IMR-90 (cell line): ENCODE results near the gene OAF.

ENCODE experiments used
- CEBPB ChIP-seq: IDR thresholded peaks from 2 replicates; pipeline ENCODE4 v1.6.1; 2012; ENCODE audit warnings: low read depth, low read length, improper control_type of control experiment
- CHD1 ChIP-seq: IDR thresholded peaks from 2 replicates; pipeline ENCODE4 v1.6.1; 2012; ENCODE audit warnings: low read depth, low read length, improper control_type of control experiment
- MAFK ChIP-seq: IDR thresholded peaks from 2 replicates; pipeline ENCODE4 v1.6.1; 2012; ENCODE audit warnings: low read depth, low read length, improper control_type of control experiment
- MAZ ChIP-seq: IDR thresholded peaks from 2 replicates; pipeline ENCODE4 v1.6.1; 2012; ENCODE audit warnings: low read depth, mild to moderate bottlenecking, low read length, improper control_type of control experiment, moderate library complexity, borderline replicate concordance
- MXI1 ChIP-seq: IDR thresholded peaks from 2 replicates; pipeline ENCODE4 v1.6.1; 2012; ENCODE audit warnings: low read depth, mild to moderate bottlenecking, low read length, moderate library complexity, borderline replicate concordance
- POLR2A ChIP-seq: IDR thresholded peaks from 2 replicates; pipeline ENCODE4 v1.6.1; 2012; ENCODE audit warnings: mild to moderate bottlenecking, low read depth, low read length
- RAD21 ChIP-seq: IDR thresholded peaks from 2 replicates; pipeline ENCODE4 v1.6.1; 2012; ENCODE audit warnings: low read length, improper control_type of control experiment
- RCOR1 ChIP-seq: IDR thresholded peaks from 2 replicates; pipeline ENCODE4 v1.6.1; 2012; ENCODE audit warnings: mild to moderate bottlenecking, low read length, improper control_type of control experiment; ENCODE audit not compliant: insufficient replicate concordance
- RFX5 ChIP-seq: IDR thresholded peaks from 2 replicates; pipeline ENCODE4 v1.8.0; 2012; ENCODE audit warnings: low read depth, mild to moderate bottlenecking, low read length, moderate library complexity
- SMC3 ChIP-seq: fragments of 150-350 bp; IDR thresholded peaks from 2 replicates; pipeline ENCODE4 v1.6.1; 2016; ENCODE audit warnings: low read depth, mild to moderate bottlenecking, antibody characterized with exemption, low read length, moderate library complexity
- TF ChIP-seq, protein P1 (sequence below): conservative IDR thresholded peaks from 2 replicates; pipeline ENCODE4 v1.5.1; 2012; ENCODE audit warnings: mild to moderate bottlenecking, low read depth, low read length, improper control_type of control experiment
- TF ChIP-seq, protein P2 (sequence below): fragments of 150-350 bp; IDR thresholded peaks from 2 replicates; pipeline ENCODE4 v1.6.1; 2016; ENCODE audit warnings: low read depth, mild to moderate bottlenecking, low read length, moderate library complexity, borderline replicate concordance
- TF ChIP-seq, protein P3 (sequence below): fragments of 150-350 bp; IDR thresholded peaks from 2 replicates; pipeline ENCODE4 v1.6.1; 2017; ENCODE audit warnings: mild to moderate bottlenecking, antibody characterized with exemption, low read length, low read depth

DNA sequence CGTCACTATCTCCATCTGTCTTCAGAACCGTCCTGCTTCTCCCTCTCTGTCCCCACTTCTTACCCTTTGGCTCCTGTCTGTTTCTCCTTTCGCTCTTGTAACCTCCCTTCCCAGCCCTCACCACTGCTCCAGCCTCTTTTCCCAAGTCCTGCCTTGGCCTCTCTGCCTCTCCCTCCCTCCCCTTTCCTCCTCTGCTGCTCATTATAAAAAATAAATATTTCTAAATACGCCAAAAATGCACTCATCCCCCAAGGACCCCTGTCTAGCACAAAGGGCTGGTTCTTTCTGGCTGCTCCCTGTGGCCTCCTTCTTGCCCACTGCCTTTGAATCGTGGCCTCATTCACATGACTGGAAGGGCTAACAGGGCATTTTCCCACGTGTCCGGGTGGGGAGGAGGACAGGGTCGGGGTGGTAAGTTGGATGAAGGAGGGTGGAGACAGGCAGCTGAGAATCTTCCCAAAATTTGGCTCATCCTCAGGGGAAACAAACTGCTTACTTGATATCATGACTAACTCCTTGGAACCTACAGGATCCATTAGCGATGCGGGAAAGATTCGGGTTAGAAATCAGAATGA is 26.4 kb upstream of the OAF start:
- TF ChIP-seq, protein P1, sequence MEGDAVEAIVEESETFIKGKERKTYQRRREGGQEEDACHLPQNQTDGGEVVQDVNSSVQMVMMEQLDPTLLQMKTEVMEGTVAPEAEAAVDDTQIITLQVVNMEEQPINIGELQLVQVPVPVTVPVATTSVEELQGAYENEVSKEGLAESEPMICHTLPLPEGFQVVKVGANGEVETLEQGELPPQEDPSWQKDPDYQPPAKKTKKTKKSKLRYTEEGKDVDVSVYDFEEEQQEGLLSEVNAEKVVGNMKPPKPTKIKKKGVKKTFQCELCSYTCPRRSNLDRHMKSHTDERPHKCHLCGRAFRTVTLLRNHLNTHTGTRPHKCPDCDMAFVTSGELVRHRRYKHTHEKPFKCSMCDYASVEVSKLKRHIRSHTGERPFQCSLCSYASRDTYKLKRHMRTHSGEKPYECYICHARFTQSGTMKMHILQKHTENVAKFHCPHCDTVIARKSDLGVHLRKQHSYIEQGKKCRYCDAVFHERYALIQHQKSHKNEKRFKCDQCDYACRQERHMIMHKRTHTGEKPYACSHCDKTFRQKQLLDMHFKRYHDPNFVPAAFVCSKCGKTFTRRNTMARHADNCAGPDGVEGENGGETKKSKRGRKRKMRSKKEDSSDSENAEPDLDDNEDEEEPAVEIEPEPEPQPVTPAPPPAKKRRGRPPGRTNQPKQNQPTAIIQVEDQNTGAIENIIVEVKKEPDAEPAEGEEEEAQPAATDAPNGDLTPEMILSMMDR = no peak
- TF ChIP-seq RAD21 = no peak
- TF ChIP-seq RCOR1 = no peak
- TF ChIP-seq POLR2A = no peak
- TF ChIP-seq MXI1 = no peak
- TF ChIP-seq RFX5 = no peak
- no peak for TF ChIP-seq CEBPB
- TF ChIP-seq CHD1 = no peak
- TF ChIP-seq SMC3 = no peak
- TF ChIP-seq, protein P2, sequence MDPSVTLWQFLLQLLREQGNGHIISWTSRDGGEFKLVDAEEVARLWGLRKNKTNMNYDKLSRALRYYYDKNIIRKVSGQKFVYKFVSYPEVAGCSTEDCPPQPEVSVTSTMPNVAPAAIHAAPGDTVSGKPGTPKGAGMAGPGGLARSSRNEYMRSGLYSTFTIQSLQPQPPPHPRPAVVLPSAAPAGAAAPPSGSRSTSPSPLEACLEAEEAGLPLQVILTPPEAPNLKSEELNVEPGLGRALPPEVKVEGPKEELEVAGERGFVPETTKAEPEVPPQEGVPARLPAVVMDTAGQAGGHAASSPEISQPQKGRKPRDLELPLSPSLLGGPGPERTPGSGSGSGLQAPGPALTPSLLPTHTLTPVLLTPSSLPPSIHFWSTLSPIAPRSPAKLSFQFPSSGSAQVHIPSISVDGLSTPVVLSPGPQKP = no peak
- TF ChIP-seq MAFK = no peak
- TF ChIP-seq, protein P3, sequence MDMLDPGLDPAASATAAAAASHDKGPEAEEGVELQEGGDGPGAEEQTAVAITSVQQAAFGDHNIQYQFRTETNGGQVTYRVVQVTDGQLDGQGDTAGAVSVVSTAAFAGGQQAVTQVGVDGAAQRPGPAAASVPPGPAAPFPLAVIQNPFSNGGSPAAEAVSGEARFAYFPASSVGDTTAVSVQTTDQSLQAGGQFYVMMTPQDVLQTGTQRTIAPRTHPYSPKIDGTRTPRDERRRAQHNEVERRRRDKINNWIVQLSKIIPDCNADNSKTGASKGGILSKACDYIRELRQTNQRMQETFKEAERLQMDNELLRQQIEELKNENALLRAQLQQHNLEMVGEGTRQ = no peak
- no peak for TF ChIP-seq MAZ
